Naive thymus-derived CD4-positive, alpha-beta T cell (primary cell): ENCODE measurements around the gene RNF144A. TPM values are rescaled to one million over a fixed set of nuclear protein-coding genes. Genes with fewer than 3 reads are reported as not detected.
A peak's percentile ranks its signal among the peaks of the same experiment; 100 is the strongest.

Experiments used
- ATAC-seq: fragments of 150-1000 bp; cut with Tn5 transposase; 2 replicates; pipeline ENCODE4 v1.10.0; 2021; ENCODE audit warnings: mild to moderate bottlenecking, moderate library complexity
- CTCF ChIA-PET: fragments of 350-600 bp; sonication (Branson Sonifier 250); formaldehyde crosslinking; loops from one replicate; lab custom pipeline; 2021; ENCODE audit warnings: antibody characterized with exemption; lab: Charles Lee
- POLR2A ChIA-PET: fragments of 350-600 bp; sonication (Branson Sonifier 250); formaldehyde crosslinking; loops from one replicate; lab custom pipeline; 2021; ENCODE audit warnings: antibody characterized with exemption, inconsistent platforms; lab: Charles Lee
- DNase-seq, 9 donors: peaks; one replicate each; pipeline versions ENCODE4 v3.0.0 to v3.0.0-alpha.2; 2020 to 2022; ENCODE audit warnings: mixed read lengths in 1 of 9
- H3K27ac ChIP-seq: one replicate; pipeline ENCODE4 v1.7.0; 2013; ENCODE audit warnings: mild to moderate bottlenecking, low read depth, low read length, moderate library complexity
- H3K27me3 ChIP-seq, 2 donors: one replicate each; pipeline ENCODE4 v1.7.0; 2013; ENCODE audit warnings: low read length in 2 of 2, mild to moderate bottlenecking in 2 of 2, moderate library complexity in 2 of 2; ENCODE audit not compliant: control insufficient read depth in 2 of 2, insufficient read depth in 2 of 2
- H3K36me3 ChIP-seq, 3 experiments: 1 replicate in 2 of 3; 2 replicates in 1 of 3; pipeline ENCODE4 v1.7.0; 2013; ENCODE audit warnings: low read length in 3 of 3, mild to moderate bottlenecking in 3 of 3, moderate library complexity in 1 of 3; ENCODE audit not compliant: insufficient read depth in 3 of 3, control insufficient read depth in 2 of 3
- H3K4me1 ChIP-seq, 2 donors: one replicate each; pipeline ENCODE4 v1.7.0; 2013; ENCODE audit warnings: low read length in 2 of 2, mild to moderate bottlenecking in 2 of 2, moderate library complexity in 1 of 2; ENCODE audit not compliant: control insufficient read depth in 2 of 2, insufficient read depth in 2 of 2
- H3K4me3 ChIP-seq: 2 replicates; pipeline ENCODE4 v1.7.0; 2013; ENCODE audit warnings: mild to moderate bottlenecking, low read length
- H3K9me3 ChIP-seq, 3 experiments: 1 replicate in 2 of 3; 2 replicates in 1 of 3; pipeline ENCODE4 v1.7.0; 2013; ENCODE audit warnings: low read length in 3 of 3; ENCODE audit not compliant: control insufficient read depth in 2 of 3
- H3K27ac Mint-ChIP-seq, 9 donors: one replicate each; pipeline ENCODE4 v1.8.0; 2020 to 2022; ENCODE audit warnings: mixed read lengths in 9 of 9, mild to moderate bottlenecking in 8 of 9, moderate library complexity in 5 of 9, inconsistent platforms in 2 of 9
- H3K27me3 Mint-ChIP-seq, 5 donors: one replicate each; pipeline ENCODE4 v1.8.0; 2021 to 2022; ENCODE audit warnings: mixed read lengths in 5 of 5, mild to moderate bottlenecking in 1 of 5
- H3K36me3 Mint-ChIP-seq, 5 donors: one replicate each; pipeline ENCODE4 v1.8.0; 2020 to 2022; ENCODE audit warnings: mixed read lengths in 5 of 5, mild to moderate bottlenecking in 3 of 5, inconsistent platforms in 1 of 5
- H3K4me1 Mint-ChIP-seq, 7 donors: one replicate each; pipeline ENCODE4 v1.8.0; 2020 to 2022; ENCODE audit warnings: mixed read lengths in 7 of 7, mild to moderate bottlenecking in 3 of 7, inconsistent platforms in 1 of 7
- H3K4me3 Mint-ChIP-seq, 10 donors: one replicate each; pipeline ENCODE4 v1.8.0; 2020 to 2022; ENCODE audit warnings: mild to moderate bottlenecking in 10 of 10, mixed read lengths in 10 of 10, moderate library complexity in 6 of 10, inconsistent platforms in 2 of 10
- H3K9me3 Mint-ChIP-seq, 11 donors: one replicate each; pipeline ENCODE4 v1.8.0; 2020 to 2022; ENCODE audit warnings: mixed read lengths in 11 of 11, mild to moderate bottlenecking in 4 of 11, inconsistent platforms in 1 of 11, moderate library complexity in 1 of 11
- intact Hi-C, 2 donors: fragments of 100-400 bp; cut with micrococcal nuclease; formaldehyde crosslinking; loops; one replicate each; pipeline ENCODE4 v1.15.1; 2023
- polyA plus RNA-seq, 2 donors: library from polyadenylated mRNA; unstranded; fragments of 300-500 nt; fragmentation: Illumina TruSeq; gene quantifications; one replicate each; pipeline ENCODE4 v1.2.3, GENCODE V29; 2021
- total RNA-seq, 6 experiments: library from RNA in 5 of 6; stranded (reverse) in 5 of 6; gene quantifications; 1 replicate in 5 of 6; 2 replicates in 1 of 6; pipeline ENCODE4 v1.2.3 and lab custom pipeline; 2021 to 2026

RNF144A gene
- total and polyA plus RNA-seq, 7 experiments from 2014 or later = 21.2 to 74.4 (median 56.3) TPM

- H3K4me1 ChIP-seq = peaks cover 35 to 81% of the 10 kb centered on the region in 2 donors
- Mint-ChIP-seq H3K27ac (peak overlapping the region; percentile 33 to 99 (median 84)), H3K36me3 (peaks cover 0 to 52% (median 10%) of the 10 kb centered on the region in 5 donors), H3K9me3 (peaks cover 0 to 12% (median 2%) of the 10 kb centered on the region in 11 donors), H3K27me3 (peaks cover 0 to 22% (median 0%) of the 10 kb centered on the region in 5 donors), H3K4me3 (peak overlapping the region; percentile 69 to 84 (median 76)), H3K4me1 (peaks cover 38 to 84% (median 77%) of the 10 kb centered on the region in 7 donors)
- ChIA-PET CTCF (interaction anchor here (0.6 to 5.0 kb wide), 20 partner anchors 9 to 142 kb away, joined by 3 to 39 read pairs (median 4); no protein-coding TSS in a partner anchor), POLR2A (interaction anchor here (0.7 to 9.1 kb wide), 10 partner anchors 8 to 142 kb away, joined by 3 to 81 read pairs (median 4); partner anchors contain the start of gene RSAD2)
- peaks cover 0 to 3% (median 0%) of the 10 kb centered on the region in 3 experiments for H3K36me3 ChIP-seq
- intact Hi-C loops = loop anchor here in 1 of 2 donors (2.0 to 10.0 kb wide), 3 partner anchors 83 to 519 kb away; no protein-coding TSS in a partner anchor
- no peak overlapping the region for H3K27ac ChIP-seq
- no peaks in the 10 kb centered on the region for H3K9me3 ChIP-seq
- ATAC-seq (no peak), DNase-seq (no peak)
- H3K27me3 ChIP-seq = no peaks in the 10 kb centered on the region
- H3K4me3 ChIP-seq = no peak overlapping the region
Observed at GRCh38 chr2:6916224-6916623, 988 bp upstream of the RNF144A start.

GRCh38 chr2:6916736-6917070, 509 bp upstream of the RNF144A start:
- H3K27me3 ChIP-seq = no peaks in the 10 kb centered on the region
- H3K27ac ChIP-seq = peak overlapping the region; percentile 57
- H3K4me3 ChIP-seq = peak overlapping the region; percentile 32
- POLR2A ChIA-PET = interaction anchor here (0.7 to 9.1 kb wide), 9 partner anchors 8 to 115 kb away, joined by 3 to 81 read pairs (median 4); partner anchors contain the start of gene RSAD2
- DNase-seq (no peak), ATAC-seq (no peak)
- CTCF ChIA-PET = interaction anchor here (0.6 to 5.0 kb wide), 19 partner anchors 9 to 142 kb away, joined by 3 to 39 read pairs (median 4); no protein-coding TSS in a partner anchor
- Mint-ChIP-seq H3K27ac (peak overlapping the region; percentile 20 to 99 (median 78)), H3K9me3 (peaks cover 0 to 12% (median 2%) of the 10 kb centered on the region in 11 donors), H3K4me1 (peaks cover 37 to 84% (median 77%) of the 10 kb centered on the region in 7 donors), H3K4me3 (peak overlapping the region; percentile 69 to 84 (median 76)), H3K36me3 (peaks cover 0 to 51% (median 12%) of the 10 kb centered on the region in 5 donors), H3K27me3 (peaks cover 0 to 18% (median 0%) of the 10 kb centered on the region in 5 donors)
- intact Hi-C loops = loop anchor here (1.0 to 10.0 kb wide), 7 partner anchors 7 to 1921 kb away; partner anchors contain the start of gene KIDINS220 (in 1 of the 2)
- peaks cover 30 to 80% of the 10 kb centered on the region in 2 donors for H3K4me1 ChIP-seq
- H3K9me3 ChIP-seq = no peaks in the 10 kb centered on the region
- H3K36me3 ChIP-seq = peaks cover 0 to 3% (median 0%) of the 10 kb centered on the region in 3 experiments

DNA sequence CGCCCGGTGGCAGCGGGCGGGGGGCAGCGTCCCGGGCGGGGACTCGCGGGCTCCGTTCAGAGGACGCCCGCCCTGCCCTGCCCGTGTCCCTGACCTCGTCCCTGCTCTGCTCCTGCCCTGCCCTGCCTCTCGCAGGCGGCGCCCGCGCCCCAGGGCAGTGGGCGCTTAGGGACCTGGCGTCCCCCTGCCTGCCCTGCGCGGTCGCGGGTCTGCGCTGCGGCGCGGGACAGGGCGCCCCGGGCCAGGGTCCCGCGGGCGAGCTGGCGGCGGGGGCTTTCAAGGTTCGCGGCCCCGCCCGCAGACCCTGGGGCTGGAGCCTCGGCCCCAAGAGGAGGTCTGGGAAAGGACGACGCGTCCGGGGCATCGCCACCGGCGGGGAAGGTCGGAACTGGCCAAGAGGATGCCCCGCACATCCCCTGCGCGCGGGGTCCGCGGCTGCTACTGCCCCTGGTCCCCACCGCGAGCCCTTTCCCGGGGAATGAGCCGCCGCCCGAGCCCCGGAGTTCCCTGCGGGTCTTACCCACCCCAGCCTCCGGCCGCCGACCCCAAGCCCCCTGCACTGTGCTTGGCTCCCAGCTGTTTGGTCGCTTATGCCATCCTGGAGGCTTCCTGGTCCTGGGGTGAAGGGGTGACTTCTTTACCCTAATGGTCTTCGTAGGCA, 679 bp downstream of the RNF144A start:
- peaks cover 0 to 12% (median 2%) of the 10 kb centered on the region in 11 donors for H3K9me3 Mint-ChIP-seq
- H3K36me3 Mint-ChIP-seq = peaks cover 0 to 47% (median 12%) of the 10 kb centered on the region in 5 donors
- ChIA-PET CTCF (interaction anchor here (0.6 to 5.0 kb wide), 5 partner anchors 11 to 125 kb away, joined by 3 to 39 read pairs (median 6); no protein-coding TSS in a partner anchor), POLR2A (interaction anchor here (1.4 to 9.1 kb wide), 4 partner anchors 10 to 53 kb away, joined by 4 to 81 read pairs (median 38); partner anchors contain the start of genes CMPK2 and RSAD2)
- H3K4me1 Mint-ChIP-seq = peaks cover 37 to 84% (median 75%) of the 10 kb centered on the region in 7 donors
- Histone ChIP-seq H3K27me3 (no peaks in the 10 kb centered on the region), H3K4me1 (peaks cover 18 to 76% of the 10 kb centered on the region in 2 donors), H3K9me3 (no peaks in the 10 kb centered on the region), H3K36me3 (peaks cover 0 to 3% (median 0%) of the 10 kb centered on the region in 3 experiments), H3K27ac (peak overlapping the region; percentile 76), H3K4me3 (peak overlapping the region; percentile 61)
- peak in 1 of 9 donors; percentile 48 for DNase-seq
- intact Hi-C loops = loop anchor here (1.0 to 10.0 kb wide), 7 partner anchors 9 to 1919 kb away; partner anchors contain the start of gene KIDINS220 (in 1 of the 2)
- H3K27me3 Mint-ChIP-seq = peaks cover 0 to 15% (median 0%) of the 10 kb centered on the region in 5 donors
- H3K27ac Mint-ChIP-seq = peak overlapping the region in 7 of 9 donors; percentile 41 to 89 (median 76)
- H3K4me3 Mint-ChIP-seq = peak overlapping the region; percentile 67 to 87 (median 80)
- peak; percentile 32 for ATAC-seq

DNA sequence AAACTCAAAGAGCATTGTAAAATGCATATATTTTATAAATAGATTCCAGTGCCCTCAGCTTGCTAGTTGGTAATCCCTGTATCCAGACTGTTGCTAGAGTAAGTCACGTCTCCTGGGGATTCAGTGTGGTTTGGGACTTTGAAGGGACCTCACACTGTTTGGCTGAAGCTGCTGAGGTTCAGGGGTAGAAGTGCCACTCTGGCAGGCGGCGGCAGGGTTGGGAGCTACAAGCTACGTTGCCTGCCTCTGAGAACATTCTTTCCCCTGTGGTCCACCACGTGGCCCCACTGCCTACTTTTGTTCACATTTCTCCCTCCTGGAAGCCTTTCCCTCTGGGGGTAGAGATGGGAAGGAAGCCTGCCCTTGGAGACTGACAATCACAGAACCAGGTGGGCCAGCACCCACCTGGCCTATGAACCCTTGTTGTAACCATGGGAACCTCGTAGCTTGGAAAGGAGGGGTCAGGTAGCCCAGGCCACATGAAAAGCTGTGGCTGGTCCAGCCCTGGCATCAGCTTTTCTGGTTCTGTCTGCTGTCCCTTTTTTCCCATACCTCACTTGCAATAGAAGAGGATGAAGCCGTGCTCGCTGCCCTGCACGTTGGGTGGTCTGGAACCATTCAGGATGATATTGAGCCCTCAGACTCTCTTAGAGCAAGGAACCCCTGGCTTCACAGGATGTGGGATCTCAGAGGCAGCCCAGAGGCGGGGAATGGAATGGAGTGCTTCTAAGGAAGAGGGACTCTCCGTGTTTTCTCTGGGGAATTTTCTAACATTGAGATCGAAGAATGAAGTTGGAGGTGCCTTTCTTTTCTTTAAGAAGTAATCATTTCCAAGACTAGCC, 2.9 kb downstream of the RNF144A start:
- H3K9me3 Mint-ChIP-seq = peaks cover 0 to 12% (median 2%) of the 10 kb centered on the region in 11 donors
- peak overlapping the region; percentile 49 to 87 (median 80) for H3K4me3 Mint-ChIP-seq
- Histone ChIP-seq H3K4me3 (no peak overlapping the region), H3K27ac (peak overlapping the region; percentile 18), H3K27me3 (no peaks in the 10 kb centered on the region), H3K9me3 (no peaks in the 10 kb centered on the region), H3K36me3 (peaks cover 0 to 3% (median 0%) of the 10 kb centered on the region in 3 experiments), H3K4me1 (peaks cover 9 to 75% of the 10 kb centered on the region in 2 donors)
- H3K27me3 Mint-ChIP-seq = peaks cover 0 to 11% (median 0%) of the 10 kb centered on the region in 5 donors
- intact Hi-C loops = loop anchor here in 1 of 2 donors (5.0 to 10.0 kb wide), 2 partner anchors 122 to 515 kb away; no protein-coding TSS in a partner anchor
- no peak for ATAC-seq
- H3K4me1 Mint-ChIP-seq = peaks cover 42 to 85% (median 79%) of the 10 kb centered on the region in 7 donors
- peaks cover 4 to 49% (median 12%) of the 10 kb centered on the region in 5 donors for H3K36me3 Mint-ChIP-seq
- no peak for DNase-seq
- CTCF ChIA-PET = interaction anchor here (1.0 to 1.9 kb wide), 5 partner anchors 12 to 124 kb away, joined by 3 to 12 read pairs (median 4); no protein-coding TSS in a partner anchor
- POLR2A ChIA-PET = interaction anchor here (1.2 to 8.1 kb wide), 7 partner anchors 10 to 54 kb away, joined by 3 to 81 read pairs (median 4); no protein-coding TSS in a partner anchor
- H3K27ac Mint-ChIP-seq = peak overlapping the region in 6 of 9 donors; percentile 11 to 89 (median 81)

DNA sequence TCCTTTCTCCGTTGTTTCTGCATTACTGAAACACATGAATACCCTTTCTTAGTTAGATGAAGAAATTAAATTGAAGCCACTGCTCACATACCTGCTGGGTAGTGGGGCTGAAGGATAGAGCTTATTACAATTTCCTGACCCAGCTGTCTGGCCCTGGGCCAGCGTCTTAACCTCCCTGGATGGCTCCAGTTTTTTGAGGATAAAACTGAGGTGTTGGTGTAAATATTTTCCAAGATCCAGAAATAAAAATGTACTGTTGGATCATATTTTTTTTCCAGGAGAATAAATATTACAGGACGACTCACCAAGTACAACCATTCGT, 3.5 kb downstream of the RNF144A start:
- ChIA-PET POLR2A (interaction anchor here (0.6 to 8.1 kb wide), 7 partner anchors 9 to 54 kb away, joined by 3 to 81 read pairs (median 4); no protein-coding TSS in a partner anchor), CTCF (interaction anchor here (0.8 to 2.6 kb wide), 8 partner anchors 9 to 123 kb away, joined by 3 to 12 read pairs (median 5); no protein-coding TSS in a partner anchor)
- H3K9me3 Mint-ChIP-seq = peaks cover 0 to 12% (median 2%) of the 10 kb centered on the region in 11 donors
- peaks cover 46 to 85% (median 79%) of the 10 kb centered on the region in 7 donors for H3K4me1 Mint-ChIP-seq
- no peak overlapping the region for H3K4me3 ChIP-seq
- intact Hi-C loops = loop anchor here in 1 of 2 donors (1.0 kb wide), 1 partner anchor 14 kb away; no protein-coding TSS in a partner anchor
- peak overlapping the region in 5 of 9 donors; percentile 11 to 89 (median 80) for H3K27ac Mint-ChIP-seq
- peaks cover 0 to 3% (median 0%) of the 10 kb centered on the region in 3 experiments for H3K36me3 ChIP-seq
- peaks cover 4 to 49% (median 12%) of the 10 kb centered on the region in 5 donors for H3K36me3 Mint-ChIP-seq
- DNase-seq (no peak), ATAC-seq (no peak)
- H3K9me3 ChIP-seq = no peaks in the 10 kb centered on the region
- no peak overlapping the region for H3K27ac ChIP-seq
- peak overlapping the region; percentile 23 to 87 (median 80) for H3K4me3 Mint-ChIP-seq
- H3K27me3 Mint-ChIP-seq = peaks cover 0 to 9% (median 0%) of the 10 kb centered on the region in 5 donors
- no peaks in the 10 kb centered on the region for H3K27me3 ChIP-seq
- H3K4me1 ChIP-seq = peaks cover 9 to 75% of the 10 kb centered on the region in 2 donors
